Measurements from ENCODE around the gene ASAP2. TPM values are rescaled to one million over a fixed set of nuclear protein-coding genes. Genes with fewer than 3 reads are reported as not detected.

The ASAP2 gene
- 25.6 and 33.1 TPM in 2 replicates for total RNA-seq

GRCh38 chr2:9205963-9206948 is at the start of gene ASAP2:
Gene ASAP2 (plus strand): TSS chr2:9206812. CDS start chr2:9207105, 293 bp downstream.

DNA sequence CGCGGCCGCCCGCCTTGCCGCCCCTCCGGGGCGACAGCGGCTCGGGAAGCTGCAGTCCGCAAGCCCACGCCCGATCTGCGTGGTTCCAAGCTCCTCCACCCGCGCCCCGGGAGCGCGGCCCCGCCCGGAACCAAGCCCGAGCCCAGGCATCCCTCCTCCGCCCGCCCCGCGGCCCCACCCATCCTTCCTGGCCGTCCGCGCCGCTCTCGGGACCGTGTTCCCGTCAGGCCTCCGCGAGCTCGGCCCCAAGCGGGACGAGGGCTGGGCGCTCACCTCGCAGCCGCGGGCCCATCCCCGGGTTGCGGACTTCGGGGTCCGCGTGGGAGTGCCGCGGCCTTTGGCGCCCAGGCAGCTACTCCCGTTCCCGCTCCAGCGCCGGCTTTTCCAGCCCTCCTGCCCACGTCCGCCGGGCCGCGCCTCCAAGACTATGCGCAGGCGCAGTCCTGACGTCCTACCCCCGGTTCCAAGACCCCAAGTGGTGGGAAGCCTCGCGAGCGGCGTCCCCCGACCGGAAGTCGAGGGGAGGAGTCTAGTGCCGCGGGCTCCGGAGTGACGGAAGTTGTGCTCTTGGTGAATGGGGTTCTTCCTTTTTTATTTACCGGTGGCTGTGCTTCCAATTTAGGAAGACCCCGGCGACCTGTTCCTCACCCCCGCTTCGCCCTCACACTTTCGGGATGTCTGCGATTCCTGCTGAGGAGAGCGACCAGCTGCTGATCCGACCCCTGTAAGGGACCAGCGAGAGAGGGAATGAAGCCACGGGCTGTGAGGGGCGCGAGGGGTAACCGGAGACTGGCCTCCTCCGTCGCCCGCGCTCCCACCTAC is 216.7 kb downstream of the ASAP2 start, which contains the start of the genes CPSF3 and ITGB1BP1:
TSS of gene CPSF3 (plus strand) at position 555 of the 822 bp plus-strand sequence. CDS start at position 675, 120 bp downstream.
TSS of gene ITGB1BP1 (minus strand) at position 429 of the 822 bp plus-strand sequence. CDS start 4,831 bp downstream, outside the sequence.

Other genes starting within 250 kb of the ASAP2 start
- gene MBOAT2, start 203.1 kb upstream of the ASAP2 start, total RNA-seq, result 73.8 and 75.2 TPM in 2 replicates
- 24.9 and 33.7 TPM in 2 replicates for gene ITGB1BP1, start 216.7 kb downstream of the ASAP2 start, total RNA-seq
- 45.5 and 66.6 TPM in 2 replicates for gene CPSF3, start 216.8 kb downstream of the ASAP2 start, total RNA-seq